NCI-H460 (cell line): ENCODE data around the gene VGLL3. TPM values are rescaled to one million over a fixed set of nuclear protein-coding genes. Genes with fewer than 3 reads are reported as not detected.
A peak's percentile ranks its signal among the peaks of the same experiment; 100 is the strongest.
"Not testable (repeated sequence)": the region's sequence is repeated elsewhere in the genome, so short reads cannot be mapped to it uniquely, and the experiment has no call there.

Experiments
- DNase-seq: peaks from one replicate; pipeline ENCODE4 v3.0.0-alpha.2; 2016; ENCODE audit warnings: low read depth; ENCODE audit errors: extremely low read depth
- total RNA-seq: library from RNA; depleted of rRNA; stranded (reverse); fragments of >200 nt; shearing (Covaris generic); gene quantifications from 2 replicates; pipeline ENCODE4 v1.2.3, GENCODE V29; 2014

Gene VGLL3
- total RNA-seq, 1 experiment from 2014 or later = 0.02 TPM

- DNase-seq = no peak
Observed at GRCh38 chr3:86990012-86990733, 776 bp downstream of the VGLL3 start.

DNA sequence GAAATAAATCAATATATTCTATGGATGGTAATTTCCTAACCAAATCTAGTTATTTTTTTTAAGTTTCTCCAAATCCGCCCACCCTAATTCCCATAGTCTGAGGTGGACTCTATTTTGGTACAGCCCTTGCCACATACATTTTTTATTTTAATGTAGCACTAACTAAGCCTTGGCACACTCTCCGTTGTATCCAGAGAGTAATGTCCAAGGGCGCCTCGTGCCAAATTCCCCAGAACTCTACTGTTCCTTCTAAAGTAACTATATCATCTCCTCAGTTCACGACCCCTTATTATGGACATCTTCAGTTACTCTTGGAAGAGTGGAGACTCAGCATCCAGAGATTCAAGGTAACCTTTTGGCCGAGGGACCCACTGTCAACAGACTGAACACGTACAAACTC lies 1.3 kb downstream of the VGLL3 start:
- no peak for DNase-seq

GRCh38 chr3:86989006-86989405 lies 1.9 kb downstream of the VGLL3 start:
- no peak for DNase-seq

DNA sequence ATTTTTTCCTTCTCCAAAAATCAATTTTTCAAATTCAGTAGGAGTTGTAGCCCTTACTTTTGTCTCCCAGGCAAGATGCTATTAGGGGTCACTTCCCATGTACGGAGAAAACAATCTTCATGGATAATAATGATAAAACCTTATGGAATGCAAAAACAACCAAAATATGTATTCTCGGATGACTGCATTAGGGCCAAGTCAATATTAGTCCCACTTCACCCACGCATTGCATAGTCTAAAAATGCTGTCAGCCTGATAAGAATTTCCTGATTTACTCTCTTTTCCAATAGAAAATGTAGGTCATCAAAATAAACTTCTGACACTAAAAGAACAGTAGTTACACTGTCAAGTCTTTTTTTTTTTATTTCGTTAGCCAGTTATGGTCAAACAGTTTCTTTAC lies 2.7 kb downstream of the VGLL3 start:
- DNase-seq = no peak

DNA sequence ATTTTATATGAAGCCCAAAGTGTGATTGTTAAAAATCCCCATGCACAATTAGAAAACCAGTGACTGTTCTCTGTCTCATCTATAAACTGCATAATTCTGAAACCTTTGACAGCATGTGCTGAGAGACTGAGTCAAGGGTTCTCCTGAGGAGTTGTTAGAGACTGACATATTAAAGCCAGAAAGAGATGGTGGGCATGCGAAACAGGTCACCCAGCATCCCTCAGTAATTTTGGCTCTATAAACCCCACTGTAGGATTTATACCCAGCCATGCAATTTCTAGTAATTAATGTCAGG lies 3.6 kb downstream of the VGLL3 start:
- no peak for DNase-seq

DNA sequence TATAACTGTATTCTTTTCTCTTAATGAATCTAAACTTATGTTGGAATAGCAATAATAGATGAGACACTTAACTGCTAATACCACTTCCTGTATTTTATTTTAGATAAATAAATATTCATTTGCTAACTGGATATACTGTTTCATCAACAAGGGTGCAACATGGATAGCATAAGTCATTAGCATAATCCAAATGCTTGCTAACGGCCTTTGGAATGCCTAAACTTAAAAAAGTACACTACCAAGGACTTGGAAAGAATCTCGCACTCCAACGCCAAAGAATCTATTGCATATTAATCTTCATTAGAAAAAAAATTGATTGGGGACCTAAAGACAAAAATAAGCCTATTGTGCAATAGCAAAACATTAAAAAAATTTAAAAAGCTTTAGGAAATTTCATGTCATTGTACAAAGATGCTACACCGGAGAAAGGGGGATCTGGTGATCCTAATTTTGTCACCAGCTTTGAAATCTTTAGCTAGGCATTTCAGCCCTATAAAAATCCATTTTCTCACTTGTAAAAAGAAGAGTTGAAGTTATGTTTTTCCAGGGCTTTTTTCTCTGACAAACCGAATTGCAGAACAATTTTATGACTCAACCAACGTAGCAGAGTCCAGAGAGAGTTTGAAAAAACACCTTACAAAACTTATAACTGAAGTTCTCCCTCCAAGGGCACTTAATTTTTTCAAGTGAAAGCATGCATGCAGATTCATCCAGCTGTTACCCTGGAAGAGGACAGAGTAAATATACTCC lies 4.1 kb downstream of the VGLL3 start:
- no peak for DNase-seq

- no peak for DNase-seq
Observed at GRCh38 chr3:86985181-86985826, 5.6 kb downstream of the VGLL3 start.

DNA sequence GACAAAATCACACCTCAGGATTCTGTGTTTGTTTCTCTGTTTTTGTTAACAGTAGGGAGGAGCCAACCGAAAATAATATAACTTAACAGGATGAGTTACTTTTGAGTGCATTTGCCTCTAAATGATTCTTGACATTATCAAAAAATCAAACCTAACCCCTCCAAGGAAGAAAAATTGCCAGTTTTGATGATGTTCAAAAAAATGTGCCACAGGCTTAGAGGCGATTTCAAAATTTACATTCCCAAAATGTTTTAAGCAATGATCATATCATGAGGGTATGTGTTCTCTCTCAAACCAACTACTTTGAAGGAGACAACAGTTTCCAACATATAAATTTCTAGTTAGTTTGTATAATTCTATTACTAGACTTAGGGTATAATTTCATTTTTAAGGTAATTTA lies 6.7 kb downstream of the VGLL3 start:
- DNase-seq = no peak

DNA sequence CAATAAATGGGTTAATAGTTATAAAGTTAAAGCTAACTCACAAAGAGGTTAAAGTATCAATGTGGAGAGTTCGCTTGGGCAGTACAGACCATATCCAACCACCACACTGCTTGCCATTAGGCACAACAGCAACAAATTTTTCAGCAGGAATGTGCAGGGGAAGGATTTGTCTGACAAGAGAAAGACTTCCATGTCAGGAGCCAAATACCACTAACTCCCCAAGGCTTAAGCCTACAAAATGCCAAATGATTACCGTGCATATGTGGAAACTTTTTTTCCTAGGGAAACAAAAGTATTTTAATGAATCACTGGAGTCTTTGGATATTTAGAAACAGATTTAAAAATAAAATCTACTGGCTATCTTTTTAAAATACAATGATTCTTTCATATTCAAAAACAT lies 8.1 kb downstream of the VGLL3 start:
- DNase-seq = no peak

DNA sequence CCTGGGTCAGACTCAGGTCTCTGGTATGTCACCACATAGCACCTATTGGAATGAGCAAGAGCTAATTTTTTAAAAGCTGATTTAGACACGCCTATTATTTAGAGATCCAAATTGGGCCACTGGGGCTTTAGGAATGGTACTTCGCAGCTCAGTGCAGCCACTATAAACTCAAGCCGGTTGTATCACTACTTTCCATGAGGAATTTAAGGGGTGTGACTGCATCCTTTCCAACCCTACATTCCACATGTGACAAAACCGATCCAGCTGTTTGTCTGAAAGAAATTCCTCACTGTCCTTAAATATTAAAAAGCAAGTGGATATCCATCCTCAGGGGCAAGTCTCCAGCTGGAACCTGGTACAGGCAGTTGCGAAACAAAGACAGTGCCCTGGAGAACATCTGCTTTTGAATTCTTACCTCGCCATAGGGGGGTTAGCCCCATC lies 12.8 kb downstream of the VGLL3 start:
- no peak for DNase-seq

- DNase-seq = no peak
Observed at GRCh38 chr3:86976219-86976618, 14.7 kb downstream of the VGLL3 start.

DNA sequence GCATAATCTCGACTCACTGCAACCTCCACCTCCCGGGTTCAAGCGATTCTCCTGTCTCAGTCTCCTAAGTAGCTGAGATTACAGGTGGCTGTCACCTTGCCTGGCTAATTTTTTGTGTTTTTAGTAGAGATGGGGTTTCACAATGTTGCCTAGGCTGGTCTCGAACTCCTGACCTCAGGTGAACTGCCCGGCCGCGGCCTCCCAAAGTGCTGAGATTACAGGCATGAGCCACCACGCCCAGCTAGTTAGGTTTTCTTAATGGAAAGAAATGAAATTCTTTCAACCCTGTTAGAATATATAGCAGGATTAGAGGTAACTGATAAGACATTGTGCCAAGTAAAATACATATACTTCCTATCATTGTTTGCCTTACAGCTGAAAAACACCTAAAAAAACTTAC lies 16.8 kb downstream of the VGLL3 start:
- not testable (repeated sequence) for DNase-seq

DNA sequence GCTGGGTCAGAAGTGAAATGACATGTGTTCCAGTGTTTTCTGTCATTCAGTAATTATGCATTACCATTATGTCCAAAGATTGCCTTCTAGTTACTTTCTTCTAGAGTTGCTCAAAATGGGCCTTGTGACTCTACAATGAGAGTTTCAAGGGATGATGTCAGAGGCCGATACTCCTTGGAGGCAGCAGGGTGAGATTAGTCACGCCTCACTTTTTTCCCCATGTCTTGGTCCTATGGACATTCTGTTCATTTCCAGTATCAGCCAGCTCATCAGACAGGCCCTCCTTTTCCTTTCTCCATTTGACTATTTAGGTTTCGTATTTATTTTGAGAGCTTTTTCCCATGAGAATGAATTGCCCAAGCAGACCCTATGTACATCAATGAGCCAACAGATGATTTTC lies 17.5 kb downstream of the VGLL3 start:
- DNase-seq = no peak

DNA sequence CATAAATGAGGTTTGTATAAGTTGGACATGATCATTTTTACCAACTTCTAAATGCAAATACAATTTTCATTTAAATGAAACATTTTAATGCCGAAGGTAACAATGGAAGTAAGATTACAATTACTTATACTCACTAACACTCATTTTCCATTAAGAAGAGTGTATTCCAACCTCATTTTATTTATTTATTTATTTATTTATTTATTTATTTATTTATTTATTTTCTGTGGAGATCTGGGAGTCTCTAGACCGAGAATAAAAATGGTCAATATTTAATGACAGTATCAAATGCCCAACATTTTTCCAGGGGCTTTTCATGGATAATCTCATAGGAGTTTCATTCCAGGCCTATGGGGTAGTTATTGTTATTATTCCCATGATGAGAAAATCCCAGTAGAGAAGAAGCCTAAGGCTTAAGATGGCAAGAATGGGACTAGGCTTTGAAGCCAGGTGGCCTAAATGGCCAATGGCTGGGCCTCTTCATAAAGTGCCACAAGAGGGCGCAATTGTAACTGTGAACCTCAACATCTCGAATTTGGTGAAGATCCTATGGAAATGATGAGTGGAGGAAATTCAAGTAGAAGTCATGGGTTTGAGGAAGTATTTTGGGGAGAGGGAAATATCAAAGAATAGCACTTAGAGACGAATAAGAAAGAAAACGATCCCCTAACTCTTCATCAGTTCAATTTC lies 21.3 kb downstream of the VGLL3 start:
- DNase-seq = peak; percentile 2

DNA sequence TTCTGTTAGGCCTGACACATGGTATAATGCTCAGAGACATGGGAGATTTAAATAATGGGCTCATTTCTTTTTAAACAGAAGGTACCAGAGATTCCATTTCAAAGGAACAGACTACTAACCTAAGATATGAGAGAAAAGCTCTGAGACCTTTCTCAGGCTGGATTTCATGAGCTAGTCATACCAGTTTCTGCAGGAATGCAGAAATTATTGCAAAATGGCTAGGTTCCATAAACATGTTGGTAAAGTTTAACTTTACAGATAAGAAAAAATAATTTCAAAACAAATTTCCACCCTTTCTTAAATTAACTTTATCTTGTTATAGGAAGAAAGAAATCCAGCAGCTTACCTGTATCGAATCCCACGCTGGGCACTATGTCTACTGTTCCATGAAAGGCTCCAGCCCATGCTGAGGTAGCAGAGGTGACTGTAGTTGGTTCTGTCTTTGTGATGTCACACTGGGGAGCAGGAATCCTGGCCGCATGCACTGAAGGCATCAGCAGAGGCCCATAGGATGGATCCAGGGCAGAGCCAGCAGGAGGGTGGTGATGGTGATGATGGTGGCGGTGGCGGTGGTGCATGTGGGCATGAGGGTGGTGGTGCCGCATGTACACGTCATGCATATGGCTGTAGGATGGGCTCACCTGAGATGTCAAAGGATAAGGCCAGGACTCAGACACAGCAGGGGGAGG lies 22.6 kb downstream of the VGLL3 start:
- no peak for DNase-seq

DNA sequence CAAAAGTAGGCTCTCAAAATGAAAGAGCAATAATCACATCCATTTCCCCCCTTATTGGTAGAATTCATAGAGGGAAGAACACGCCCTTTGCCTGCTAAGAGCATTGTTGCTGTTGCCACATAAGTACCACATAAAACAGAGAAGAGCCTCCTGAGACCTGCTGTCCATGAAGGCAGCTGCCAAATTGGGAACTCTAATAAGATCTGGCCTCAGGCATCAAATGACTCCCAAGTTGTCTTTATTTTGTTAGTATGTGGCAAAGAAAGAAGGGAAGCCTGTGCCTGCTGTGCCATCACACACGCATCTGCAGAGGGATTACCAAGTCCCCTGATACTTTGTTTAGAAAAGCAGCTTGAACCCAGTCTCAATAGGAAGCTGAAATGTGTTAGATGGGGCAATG lies 23.9 kb downstream of the VGLL3 start:
- DNase-seq = no peak

DNA sequence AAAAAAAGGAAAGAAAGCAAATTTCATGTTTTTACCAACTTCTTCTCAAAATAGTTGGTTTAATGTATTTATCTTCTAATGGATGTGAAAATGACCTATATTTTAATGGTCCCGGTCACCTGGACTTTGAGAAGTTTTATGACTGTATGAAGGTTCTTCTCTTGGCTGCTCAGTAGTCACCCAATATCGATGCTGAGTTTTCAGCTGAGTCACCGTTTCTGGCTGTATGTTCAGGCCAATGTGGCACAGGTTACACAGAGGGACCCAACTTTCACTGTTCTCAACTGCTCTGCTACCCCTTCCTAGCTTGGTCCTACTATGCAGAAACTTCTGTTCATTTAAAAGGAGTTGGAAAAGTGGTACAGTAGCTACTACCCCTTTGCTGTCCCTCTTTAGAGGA lies 25.8 kb downstream of the VGLL3 start:
- no peak for DNase-seq

DNA sequence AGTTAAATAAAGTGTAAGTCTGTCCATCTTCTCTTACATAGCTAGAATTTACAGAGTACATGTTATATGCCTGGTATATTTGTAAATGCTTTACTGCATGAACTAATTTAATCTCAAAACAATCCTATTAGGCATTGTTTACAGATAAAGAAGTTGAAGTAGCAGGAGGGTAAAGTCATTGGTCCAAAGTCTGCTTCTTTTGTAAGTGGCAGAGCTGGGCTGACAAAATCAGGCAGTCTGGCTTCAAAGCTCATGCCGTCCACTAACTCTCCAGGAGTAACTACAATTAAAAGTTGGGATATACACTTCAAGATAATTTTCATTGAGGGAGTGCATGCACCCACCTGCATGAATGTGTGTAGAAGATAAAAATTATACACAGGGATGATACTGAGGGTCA lies 27.3 kb downstream of the VGLL3 start:
- no peak for DNase-seq

DNA sequence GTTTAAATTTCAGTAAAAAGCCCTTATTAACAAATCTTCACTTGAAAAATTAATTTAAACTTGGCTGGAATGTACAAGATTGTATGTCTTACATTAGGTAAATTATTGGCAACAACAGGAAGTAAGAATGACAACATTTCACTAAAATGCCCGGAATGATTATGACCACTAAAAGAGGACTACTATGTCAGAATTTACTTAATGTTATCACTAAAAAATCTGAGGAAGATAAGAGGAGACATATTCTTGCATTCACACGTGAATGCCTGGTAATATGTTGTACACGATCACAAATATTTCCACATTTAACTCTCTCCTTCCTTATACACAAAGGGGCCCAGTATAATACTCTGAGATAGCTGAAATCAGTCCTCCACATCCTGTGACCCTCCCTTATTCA lies 29.7 kb downstream of the VGLL3 start:
- DNase-seq = no peak

GRCh38 chr3:86960550-86960949 lies 30.4 kb downstream of the VGLL3 start:
- no peak for DNase-seq

- DNase-seq = no peak
Observed at GRCh38 chr3:86958534-86958933, 32.4 kb downstream of the VGLL3 start.
